Measurements from ENCODE around the gene VILL. TPM values are rescaled to one million over a fixed set of nuclear protein-coding genes. Genes with fewer than 3 reads are reported as not detected.
A peak's percentile ranks its signal among the peaks of the same experiment; 100 is the strongest.

The VILL gene
- total RNA-seq, 1 donor = 4.3 TPM

DNA sequence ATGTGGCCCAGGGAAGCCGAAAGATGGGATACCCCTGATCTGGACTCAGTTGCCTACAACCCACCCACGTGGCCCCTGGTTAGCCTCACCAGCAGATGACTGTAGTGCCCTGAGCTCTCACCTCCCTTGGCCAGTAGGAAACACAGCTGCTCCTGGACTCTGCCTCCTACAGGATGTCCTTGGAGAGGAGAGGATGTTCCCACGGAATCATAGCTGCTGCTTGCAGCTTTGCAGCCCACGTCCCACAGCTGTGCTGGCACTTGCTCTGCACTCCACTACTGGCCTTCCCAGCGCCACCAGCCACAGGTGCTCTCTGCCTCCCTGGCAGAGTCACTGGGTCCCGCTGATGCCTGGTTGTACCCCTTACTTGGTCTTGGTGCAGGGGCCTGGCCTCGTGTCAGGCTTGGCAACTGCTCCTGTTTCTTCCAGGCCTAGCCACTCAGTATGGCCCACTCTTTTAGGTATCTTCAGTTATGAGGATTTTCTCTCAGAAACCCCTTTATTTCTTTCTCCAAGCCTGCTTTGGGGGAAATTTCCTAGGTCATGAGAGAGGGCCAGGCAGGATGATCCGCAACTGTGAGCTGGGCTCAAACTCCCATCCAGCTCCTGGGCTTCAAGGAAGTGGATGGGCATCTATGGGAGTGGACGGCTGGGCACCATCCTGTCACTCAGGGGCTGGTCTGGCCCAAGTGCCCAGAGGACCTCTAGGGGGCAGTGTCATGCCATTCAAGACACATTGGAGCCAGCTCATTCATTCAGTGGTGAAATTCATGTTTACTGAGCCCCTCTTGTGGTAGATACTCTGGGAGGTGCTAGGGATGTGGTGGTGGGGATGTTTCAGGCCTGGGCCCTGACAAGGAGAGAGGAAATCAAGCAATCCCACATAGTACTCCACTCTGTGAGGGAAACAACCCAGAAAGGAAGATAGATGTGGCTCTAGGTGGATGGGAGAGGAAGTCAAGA is 16.2 kb upstream of the VILL start:
- DNase-seq (ENCODE audit: low read depth) = peak; percentile 60
- TF ChIP-seq, protein P1, sequence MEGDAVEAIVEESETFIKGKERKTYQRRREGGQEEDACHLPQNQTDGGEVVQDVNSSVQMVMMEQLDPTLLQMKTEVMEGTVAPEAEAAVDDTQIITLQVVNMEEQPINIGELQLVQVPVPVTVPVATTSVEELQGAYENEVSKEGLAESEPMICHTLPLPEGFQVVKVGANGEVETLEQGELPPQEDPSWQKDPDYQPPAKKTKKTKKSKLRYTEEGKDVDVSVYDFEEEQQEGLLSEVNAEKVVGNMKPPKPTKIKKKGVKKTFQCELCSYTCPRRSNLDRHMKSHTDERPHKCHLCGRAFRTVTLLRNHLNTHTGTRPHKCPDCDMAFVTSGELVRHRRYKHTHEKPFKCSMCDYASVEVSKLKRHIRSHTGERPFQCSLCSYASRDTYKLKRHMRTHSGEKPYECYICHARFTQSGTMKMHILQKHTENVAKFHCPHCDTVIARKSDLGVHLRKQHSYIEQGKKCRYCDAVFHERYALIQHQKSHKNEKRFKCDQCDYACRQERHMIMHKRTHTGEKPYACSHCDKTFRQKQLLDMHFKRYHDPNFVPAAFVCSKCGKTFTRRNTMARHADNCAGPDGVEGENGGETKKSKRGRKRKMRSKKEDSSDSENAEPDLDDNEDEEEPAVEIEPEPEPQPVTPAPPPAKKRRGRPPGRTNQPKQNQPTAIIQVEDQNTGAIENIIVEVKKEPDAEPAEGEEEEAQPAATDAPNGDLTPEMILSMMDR (IDR thresholded peaks at IDR 0.05; ENCODE audit: insufficient read depth, low read depth, low read length) = peak; percentile 79

DNA sequence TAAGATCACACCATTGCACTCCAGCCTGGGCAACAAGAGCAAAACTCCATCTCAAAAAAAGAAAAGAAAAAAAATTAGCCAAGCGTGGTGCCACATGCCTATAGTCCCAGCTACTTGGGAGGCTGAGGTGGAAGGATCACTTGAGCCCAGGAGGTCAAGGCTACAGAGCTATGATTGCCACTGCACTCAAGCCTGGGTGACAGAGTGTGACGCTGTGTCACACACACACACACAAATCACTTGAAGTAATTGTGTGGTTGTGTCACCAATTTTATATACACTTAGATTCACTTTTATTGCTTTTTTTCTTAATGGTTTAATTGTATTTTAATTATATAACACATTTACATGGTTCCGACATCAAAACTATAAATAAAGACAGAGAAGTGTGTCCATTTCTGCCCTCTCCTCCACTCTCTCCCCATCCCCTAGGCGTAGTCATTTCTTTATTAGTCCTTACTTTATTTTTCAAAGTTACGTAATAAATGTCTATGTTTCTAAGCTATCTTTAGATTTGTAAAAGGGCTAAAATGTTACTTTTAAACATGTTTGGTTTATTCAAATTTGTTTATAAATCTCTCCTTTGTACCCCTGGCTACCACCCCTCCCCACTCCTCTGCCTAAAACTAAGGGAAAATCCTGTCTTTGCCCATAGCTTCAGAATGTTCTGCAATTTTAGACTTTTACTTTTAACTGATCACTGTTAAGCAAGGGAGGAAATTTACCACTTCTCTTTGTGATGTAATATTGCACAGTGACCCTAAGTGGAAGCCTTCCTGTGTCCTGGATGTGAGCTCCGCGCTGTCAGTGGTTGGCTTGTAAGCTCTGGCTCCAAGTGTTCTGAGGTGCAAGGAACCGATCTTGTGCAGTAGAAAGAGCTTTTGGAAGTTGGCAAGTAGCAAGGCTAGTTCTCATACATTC is 10.8 kb upstream of the VILL start:
- H3K4me3 ChIP-seq (ENCODE audit: low read depth, low read length) = no peak overlapping the region
- TF ChIP-seq, protein P1 (IDR thresholded peaks at IDR 0.05; ENCODE audit: insufficient read depth, low read depth, low read length) = no peak
- no peak for DNase-seq (ENCODE audit: low read depth)

More for the DNA sequence above, 16.2 kb upstream of the VILL start:
- H3K4me3 ChIP-seq (ENCODE audit: low read depth, low read length) = no peak overlapping the region

DNA sequence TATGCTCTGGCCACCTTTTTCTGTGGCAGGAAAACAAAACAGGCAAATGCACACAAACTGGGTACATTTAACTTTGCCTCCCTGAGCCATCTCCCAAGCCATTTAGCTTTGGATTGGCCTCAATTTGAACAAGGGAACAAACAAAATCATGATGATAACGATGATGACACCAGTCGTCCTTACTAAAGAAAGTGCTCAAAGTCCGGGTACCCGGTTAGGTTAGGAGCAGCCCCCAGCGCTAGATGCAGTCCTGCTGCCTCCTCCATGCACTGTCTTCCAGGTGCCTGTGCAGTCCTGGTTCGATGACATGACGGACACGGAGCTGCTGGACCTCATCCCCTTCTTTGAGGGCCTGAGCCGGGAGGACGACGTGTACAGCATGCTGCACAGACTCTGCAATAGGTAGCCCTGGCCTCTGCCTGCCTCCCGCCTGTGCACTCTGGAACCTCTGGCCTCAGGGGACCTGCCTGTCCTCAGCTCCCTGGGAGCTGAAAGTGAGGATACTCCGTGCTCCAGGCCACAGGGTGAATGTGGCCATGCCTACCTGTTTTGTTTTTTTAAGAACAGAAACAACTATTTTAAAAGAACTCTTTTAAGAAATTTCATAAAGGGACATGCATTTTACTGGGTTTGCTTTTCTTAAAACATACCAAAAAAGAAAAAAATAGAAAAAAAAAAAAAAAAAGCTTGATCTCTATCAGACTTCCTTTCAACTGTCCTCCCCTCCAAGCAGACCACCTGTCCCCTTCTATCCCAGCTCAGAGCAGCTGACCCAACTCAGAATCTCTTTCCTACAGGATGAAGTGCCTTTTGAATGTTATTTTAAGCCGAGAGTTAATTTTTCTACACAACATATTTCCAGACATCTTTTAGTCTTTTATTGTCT is 9.9 kb upstream of the VILL start:
- TF ChIP-seq, protein P1 (IDR thresholded peaks at IDR 0.05; ENCODE audit: insufficient read depth, low read depth, low read length) = no peak
- DNase-seq (ENCODE audit: low read depth) = no peak
- no peak overlapping the region for H3K4me3 ChIP-seq (ENCODE audit: low read depth, low read length)

DNA sequence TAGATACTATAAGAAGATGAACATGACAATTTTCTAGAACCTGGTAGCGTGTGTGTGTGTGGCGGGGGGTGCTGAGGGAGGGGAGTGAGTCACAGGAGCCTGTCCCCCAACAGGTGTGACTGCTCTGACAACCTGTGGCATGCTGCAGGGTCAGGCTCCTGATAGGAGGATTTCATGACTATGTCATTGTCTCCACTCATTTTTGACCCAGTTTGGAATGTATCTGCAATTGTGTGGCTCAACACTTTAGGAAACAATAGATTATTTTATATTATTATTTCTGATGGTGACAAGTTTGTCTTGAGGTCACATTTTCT is 9.3 kb upstream of the VILL start:
- H3K4me3 ChIP-seq (ENCODE audit: low read depth, low read length) = no peak overlapping the region
- DNase-seq (ENCODE audit: low read depth) = no peak
- TF ChIP-seq, protein P1 (IDR thresholded peaks at IDR 0.05; ENCODE audit: insufficient read depth, low read depth, low read length) = no peak

DNA sequence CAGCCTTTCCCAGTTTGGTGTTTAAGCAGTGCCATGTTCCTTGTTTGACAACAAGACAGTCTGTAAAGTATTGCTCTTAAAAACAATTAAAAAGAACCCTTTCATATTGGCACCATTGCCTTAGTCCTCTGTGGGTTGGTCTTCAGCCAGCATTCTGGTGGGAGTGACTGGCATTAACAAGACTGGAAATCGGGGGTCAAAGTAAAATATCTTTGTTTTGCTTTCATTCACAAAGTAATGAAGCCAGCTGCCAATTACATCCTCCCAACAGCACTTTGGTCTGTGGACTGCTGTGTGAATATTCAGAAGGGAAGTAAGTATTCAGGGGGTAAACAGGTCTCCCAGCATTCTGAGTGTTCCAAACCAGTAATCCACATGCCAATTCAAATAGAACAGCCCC is 8.3 kb upstream of the VILL start:
- DNase-seq (ENCODE audit: low read depth) = no peak
- no peak overlapping the region for H3K4me3 ChIP-seq (ENCODE audit: low read depth, low read length)
- TF ChIP-seq, protein P1 (IDR thresholded peaks at IDR 0.05; ENCODE audit: insufficient read depth, low read depth, low read length) = no peak

DNA sequence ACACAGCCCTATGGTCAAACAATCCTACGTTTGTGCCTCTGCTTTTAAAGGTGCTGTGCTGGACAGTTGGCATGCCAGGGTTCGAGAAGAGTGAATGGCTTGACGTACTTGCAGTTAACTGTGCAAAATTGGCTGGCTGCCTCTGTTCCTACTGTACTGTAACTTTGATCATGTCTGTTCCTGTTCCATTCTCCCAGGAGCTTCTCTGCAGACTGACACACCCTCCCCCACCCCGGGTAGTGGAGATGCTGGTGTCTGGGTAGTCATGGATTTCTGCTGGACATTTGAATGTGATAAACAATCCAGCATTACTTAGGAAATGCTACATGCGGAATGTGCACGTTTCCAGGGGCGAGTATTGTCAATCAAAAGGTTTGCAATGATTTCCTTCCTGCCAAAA is 6.5 kb upstream of the VILL start:
- no peak for DNase-seq (ENCODE audit: low read depth)
- TF ChIP-seq, protein P1 (IDR thresholded peaks at IDR 0.05; ENCODE audit: insufficient read depth, low read depth, low read length) = no peak
- no peak overlapping the region for H3K4me3 ChIP-seq (ENCODE audit: low read depth, low read length)
